Cerebellar nuclear complex (tissue), 1 donor: ENCODE results near the gene CLCN3.
"Not testable (repeated sequence)": the region's sequence is repeated elsewhere in the genome, so short reads cannot be mapped to it uniquely, and the experiment has no call there.

ENCODE experiments used
- DNase-seq, 2 experiments: peaks; one replicate each; lab custom pipeline; 2025; lab: John Stamatoyannopoulos, UW

CLCN3 gene

DNA sequence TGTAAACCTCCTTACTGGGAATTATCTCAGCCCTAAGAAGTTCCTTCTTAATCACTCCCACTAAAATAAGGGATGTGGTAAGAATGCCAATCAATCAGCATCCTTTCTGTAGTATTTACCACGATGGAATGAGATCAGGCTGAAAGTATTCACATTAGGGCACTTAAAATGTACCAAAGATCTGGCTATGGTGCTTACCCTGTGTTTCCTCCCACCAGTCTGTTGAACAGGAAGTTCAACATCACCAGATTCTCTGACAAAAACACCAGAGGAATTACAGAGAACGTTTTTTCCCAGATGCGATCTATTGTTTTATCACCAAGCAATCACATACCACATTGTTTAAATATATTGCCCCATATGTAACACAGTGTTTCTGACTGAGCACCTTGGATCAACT, 2.1 kb upstream of the CLCN3 start:
- DNase-seq: no peak

DNA sequence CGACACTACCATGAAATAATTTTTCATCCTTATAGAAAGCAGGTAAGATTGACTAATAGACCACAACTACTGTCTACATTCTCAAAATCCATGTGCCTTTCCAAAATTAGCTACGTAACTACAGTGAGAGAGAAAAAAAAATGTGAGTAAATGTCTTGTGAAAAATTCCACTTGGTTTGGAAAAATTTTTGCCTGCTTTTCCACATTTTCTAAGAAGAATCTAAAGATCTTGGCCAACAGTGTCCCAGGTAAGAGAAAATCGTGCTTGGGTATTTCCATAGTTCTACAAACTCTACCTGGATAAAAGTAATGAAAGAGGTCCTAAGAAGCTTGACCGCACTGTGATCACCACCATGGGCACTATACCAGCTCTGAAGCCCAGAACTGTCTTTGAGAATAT, 1.4 kb upstream of the CLCN3 start:
- DNase-seq: no peak

- peak in 1 of 2 experiments; percentile 33 for DNase-seq
These were observed 840 bp upstream of the CLCN3 start for GRCh38 chr4:169619518-169619957.

- no peak for DNase-seq
These were observed 486 bp downstream of the CLCN3 start for GRCh38 chr4:169620880-169621248.

- no peak for DNase-seq
These were observed 1.5 kb downstream of the CLCN3 start for GRCh38 chr4:169621731-169622492.

- DNase-seq: no peak
These were observed 2.2 kb downstream of the CLCN3 start for GRCh38 chr4:169622566-169622965.

DNA sequence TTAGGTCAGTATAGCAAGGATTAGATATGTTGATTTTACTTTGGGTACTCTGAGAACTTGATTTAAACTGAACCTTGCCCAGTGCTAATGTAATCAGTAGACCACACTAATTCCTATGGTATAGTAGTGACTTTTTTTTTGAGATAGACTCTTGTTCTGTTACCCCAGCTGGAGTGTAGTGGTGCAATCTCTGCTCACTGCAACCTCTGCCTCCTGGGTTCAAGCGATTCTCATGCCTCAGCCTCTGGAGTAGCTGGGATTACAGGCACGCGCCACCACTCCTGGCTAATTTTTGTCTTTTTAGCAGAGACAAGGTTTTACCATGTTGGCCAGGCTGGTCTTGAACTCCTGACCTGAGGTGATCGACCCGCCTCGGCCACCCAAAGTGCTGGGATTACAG, 3.6 kb downstream of the CLCN3 start:
- DNase-seq: not testable (repeated sequence)

- no peak for DNase-seq
These were observed 5.5 kb downstream of the CLCN3 start for GRCh38 chr4:169625886-169626285.

DNA sequence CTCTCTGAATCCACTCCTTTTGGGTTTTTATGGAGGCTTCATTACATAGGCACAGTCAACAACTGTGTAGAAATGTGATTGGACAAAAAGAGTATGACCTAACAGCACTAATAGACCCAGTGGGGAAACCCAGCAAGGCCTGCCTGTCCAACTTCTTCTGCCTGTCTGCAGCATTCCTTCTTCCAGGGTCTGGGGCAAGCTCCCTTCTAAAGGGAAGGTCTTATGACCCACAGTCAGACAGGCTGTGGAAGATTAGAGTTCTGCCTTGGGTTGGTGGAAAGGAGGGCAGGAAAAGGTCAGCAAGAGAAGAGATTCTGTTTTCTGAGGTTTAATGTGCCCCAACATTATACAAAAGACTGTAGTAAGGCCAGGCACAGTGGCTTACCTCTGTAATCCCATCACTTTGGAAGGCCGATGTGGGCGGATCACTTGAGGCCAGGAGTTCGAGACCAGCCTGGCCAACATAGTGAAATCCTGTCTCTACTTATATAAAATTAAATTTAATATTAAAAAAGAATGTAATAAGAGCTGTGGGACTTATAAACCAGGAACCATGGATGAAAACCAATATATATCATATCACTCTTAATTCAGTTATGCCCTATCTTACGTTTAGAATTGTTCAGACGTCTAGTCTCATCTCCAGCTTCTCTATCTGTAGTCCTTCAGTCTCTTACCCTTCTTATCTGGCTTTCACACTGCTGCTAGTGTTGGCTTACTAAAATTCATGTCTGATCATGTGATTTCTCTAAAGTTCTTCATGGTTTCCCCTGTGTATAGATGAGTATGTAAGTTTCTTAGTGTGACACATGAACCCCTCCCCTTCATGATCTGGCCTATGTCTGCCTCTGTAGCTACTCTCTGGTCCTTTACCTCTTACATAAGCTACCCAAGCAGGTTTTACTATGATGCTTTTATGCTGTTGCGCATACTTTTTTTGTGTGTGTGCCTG, 6.2 kb downstream of the CLCN3 start:
- no peak for DNase-seq

- DNase-seq: no peak
These were observed 6.9 kb downstream of the CLCN3 start for GRCh38 chr4:169627307-169627706.

DNA sequence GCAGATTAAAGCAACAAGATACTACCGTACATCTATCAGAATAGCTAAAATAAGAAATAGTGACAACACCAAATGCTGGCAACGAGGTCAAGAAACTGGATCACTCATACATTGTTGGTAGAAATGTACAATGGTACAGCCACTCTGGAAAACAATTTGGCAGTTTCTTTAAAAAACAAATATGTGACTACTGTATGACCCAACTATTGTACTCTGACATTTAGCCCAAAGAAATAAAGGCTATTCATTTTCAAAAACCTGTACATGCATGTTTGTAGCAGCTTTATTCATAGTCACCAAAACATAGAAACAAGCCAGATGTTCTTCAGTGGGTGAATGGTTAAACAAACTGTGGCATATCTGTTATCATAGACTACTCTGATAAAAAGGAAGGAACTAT, 8.2 kb downstream of the CLCN3 start:
- no peak for DNase-seq

DNA sequence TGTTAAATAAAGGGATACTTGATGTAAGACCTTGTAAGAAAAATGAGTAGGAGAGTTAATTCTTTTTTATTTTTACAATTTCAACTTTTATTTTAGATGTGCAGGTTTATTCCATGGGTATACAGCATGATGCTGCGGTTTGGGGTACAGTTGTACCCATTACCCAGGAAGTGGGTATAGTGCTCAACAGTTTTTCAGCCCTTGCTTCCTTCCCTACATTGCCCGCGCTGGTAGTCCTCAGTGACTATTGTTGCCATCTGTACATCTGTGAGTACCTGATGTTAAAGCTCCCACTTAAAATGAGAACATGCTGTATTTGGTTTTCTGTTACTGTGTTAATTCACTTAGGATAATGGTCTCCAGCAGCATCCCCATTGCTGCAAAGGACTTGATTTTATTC, 9.7 kb downstream of the CLCN3 start:
- no peak for DNase-seq

DNA sequence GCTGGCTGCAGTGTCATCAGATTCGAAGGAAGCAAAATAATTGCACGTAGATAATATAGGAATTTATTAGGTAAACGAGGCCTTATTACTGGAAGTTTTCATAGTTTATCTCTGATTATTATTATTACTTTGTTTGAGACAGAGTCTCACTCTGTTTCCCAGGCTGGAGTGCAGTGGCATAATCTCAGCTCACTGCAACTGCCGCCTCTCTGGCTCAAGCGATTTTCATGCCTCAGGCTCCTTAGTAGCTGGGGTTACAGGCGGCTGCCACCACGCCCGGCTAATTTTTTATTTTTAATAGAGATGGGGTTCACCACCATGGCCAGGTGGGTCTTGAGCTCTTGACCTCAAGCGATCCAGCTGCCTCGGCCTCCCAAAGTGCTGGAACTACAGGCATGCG, 12.5 kb downstream of the CLCN3 start:
- no peak for DNase-seq

GRCh38 chr4:169634975-169635374, 14.6 kb downstream of the CLCN3 start:
- DNase-seq: no peak

GRCh38 chr4:169640261-169640870, 20.0 kb downstream of the CLCN3 start:
- no peak for DNase-seq

- no peak for DNase-seq
These were observed 24.4 kb downstream of the CLCN3 start for GRCh38 chr4:169644802-169645201.

DNA sequence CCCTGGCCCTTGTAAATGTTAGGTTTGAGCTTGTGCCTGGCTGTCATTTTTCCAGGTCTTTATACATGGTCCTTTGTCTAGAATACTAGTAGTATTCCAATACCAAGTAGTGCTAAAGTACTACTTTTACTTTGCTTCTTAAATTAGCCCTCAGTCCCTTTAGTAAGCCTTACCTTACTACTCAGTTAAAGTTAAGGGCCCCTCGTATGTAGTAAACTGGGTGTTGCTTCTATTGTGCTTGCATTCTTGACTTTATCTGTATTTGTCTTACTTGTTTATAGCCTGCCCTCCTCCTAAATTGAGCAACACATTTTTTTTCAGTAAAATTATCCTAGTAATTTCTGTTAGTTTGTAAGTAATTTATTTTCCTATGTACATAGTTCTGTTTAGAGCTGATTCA, 25.2 kb downstream of the CLCN3 start:
- no peak for DNase-seq

- no peak for DNase-seq
These were observed 29.3 kb downstream of the CLCN3 start for GRCh38 chr4:169649545-169650226.

- DNase-seq: no peak
These were observed 30.0 kb downstream of the CLCN3 start for GRCh38 chr4:169650227-169650936.

GRCh38 chr4:169652535-169652934, 32.2 kb downstream of the CLCN3 start:
- DNase-seq: no peak

GRCh38 chr4:169655401-169655800, 35.0 kb downstream of the CLCN3 start:
- DNase-seq: no peak
